Endothelial cell of umbilical vein (primary cell): ENCODE data around the gene PRC1. TPM values are rescaled to one million over a fixed set of nuclear protein-coding genes. Genes with fewer than 3 reads are reported as not detected.

Experiments used
- BruUV-seq: library from RNA; stranded (reverse); fragments of 400-500 nt; replicated peaks from 2 replicates; lab custom pipeline; 2021; lab: Mats Ljungman, UMichigan
- CTCF ChIA-PET: fragments of 300-600, 350-600 bp; sonication (Branson Sonifier 250); formaldehyde crosslinking; loops from one replicate; lab custom pipeline; 2021; ENCODE audit warnings: antibody characterized with exemption, inconsistent platforms; lab: Charles Lee
- POLR2A ChIA-PET: fragments of 300-600, 350-600 bp; sonication (Branson Sonifier 250); formaldehyde crosslinking; loops from one replicate; lab custom pipeline; 2021; ENCODE audit warnings: antibody characterized with exemption, inconsistent platforms; lab: Charles Lee
- DNase-seq: peaks from one replicate; pipeline ENCODE4 v3.0.0-alpha.2; 2011; ENCODE audit warnings: low read depth, low spot score
- FAIRE-seq: peaks from 2 replicates; lab custom pipeline; 2011; peaks lifted over from hg19 to GRCh38; lab: Jason Lieb, UNC
- H2AFZ ChIP-seq: 2 replicates; pipeline ENCODE4 v1.6.0; 2012; ENCODE audit warnings: low read depth, low read length, control low read depth, inconsistent platforms
- H3K27ac ChIP-seq: 2 replicates; pipeline ENCODE4 v1.5.1; 2011; ENCODE audit warnings: low read depth, mild to moderate bottlenecking, control low read depth, low read length, moderate library complexity; ENCODE audit not compliant: insufficient read depth
- H3K27me3 ChIP-seq, 2 experiments: 2 replicates each; pipeline versions ENCODE4 v1.6.0 to v1.6.1; 2011; ENCODE audit warnings: low read length in 2 of 2, mixed read lengths in 1 of 2; ENCODE audit not compliant: control insufficient read depth in 2 of 2, insufficient read depth in 2 of 2
- H3K36me3 ChIP-seq, 2 experiments: 2 replicates in 1 of 2; 3 replicates in 1 of 2; pipeline ENCODE4 v1.5.1; 2011; ENCODE audit warnings: low read length in 2 of 2, mild to moderate bottlenecking in 1 of 2, moderate library complexity in 1 of 2; ENCODE audit not compliant: control insufficient read depth in 2 of 2, insufficient read depth in 2 of 2; ENCODE audit errors: extremely low read depth in 1 of 2
- H3K4me1 ChIP-seq: 3 replicates; pipeline ENCODE4 v1.5.1; 2011; ENCODE audit warnings: mild to moderate bottlenecking, low read length; ENCODE audit not compliant: control insufficient read depth, insufficient read depth; ENCODE audit errors: extremely low read depth
- H3K4me2 ChIP-seq: 2 replicates; pipeline ENCODE4 v1.6.1; 2011; ENCODE audit warnings: low read length, control low read depth, mixed read lengths; ENCODE audit not compliant: insufficient read depth
- H3K4me3 ChIP-seq, 3 experiments: fragments of 200-600 bp in 1 of 3; sonication (generic), shearing (Covaris generic) in 1 of 3; replicated peaks in 1 of 3; 2 replicates each; pipeline ENCODE4 v1.5.1; 2011 to 2016; ENCODE audit warnings: control low read depth in 3 of 3, low read length in 3 of 3, mild to moderate bottlenecking in 2 of 3, inconsistent platforms in 1 of 3, low read depth in 1 of 3, moderate library complexity in 1 of 3; ENCODE audit not compliant: insufficient read depth in 1 of 3
- H3K79me2 ChIP-seq: 2 replicates; pipeline ENCODE4 v1.6.0; 2012; ENCODE audit warnings: low read length, inconsistent platforms; ENCODE audit not compliant: control insufficient read depth, insufficient read depth
- H3K9ac ChIP-seq: replicated peaks from 2 replicates; pipeline ENCODE3; 2011; ENCODE audit warnings: low read length, control low read depth; ENCODE audit not compliant: insufficient read depth; ENCODE audit errors: extremely low read depth
- H3K9me1 ChIP-seq: replicated peaks from 3 replicates; pipeline ENCODE4 v1.6.0; 2011; ENCODE audit warnings: mild to moderate bottlenecking, low read length; ENCODE audit not compliant: control insufficient read depth, insufficient read depth; ENCODE audit errors: extremely low read depth
- H3K9me3 ChIP-seq: replicated peaks from 2 replicates; pipeline ENCODE4 v1.5.1; 2012; ENCODE audit warnings: low read length, inconsistent platforms; ENCODE audit not compliant: control insufficient read depth, insufficient read depth
- H4K20me1 ChIP-seq: replicated peaks from 2 replicates; pipeline ENCODE3; 2011; ENCODE audit warnings: mild to moderate bottlenecking, low read length; ENCODE audit not compliant: control insufficient read depth, insufficient read depth; ENCODE audit errors: extremely low read depth
- CTCF ChIP-seq, 2 donors: IDR thresholded peaks; 1 replicate in 1 of 2; 2 replicates in 1 of 2; pipeline ENCODE4 v1.5.1; 2011; ENCODE audit warnings: low read length in 2 of 2, mild to moderate bottlenecking in 2 of 2, moderate library complexity in 2 of 2, control low read depth in 1 of 2, inconsistent platforms in 1 of 2, low read depth in 1 of 2; ENCODE audit not compliant: insufficient read depth in 1 of 2; ENCODE audit errors: extremely low read depth in 1 of 2
- FOS ChIP-seq: IDR thresholded peaks from 2 replicates; pipeline ENCODE4 v1.6.1; 2011; ENCODE audit warnings: mild to moderate bottlenecking, low read length, moderate library complexity, borderline replicate concordance; ENCODE audit not compliant: insufficient read depth
- MAX ChIP-seq: IDR thresholded peaks from 2 replicates; pipeline ENCODE4 v1.6.1; 2011; ENCODE audit not compliant: insufficient read depth, insufficient read length
- MYC ChIP-seq: IDR thresholded peaks from one replicate; pipeline ENCODE4 v1.6.1; 2011; ENCODE audit warnings: mild to moderate bottlenecking, low read depth, low read length
- POLR2A ChIP-seq: IDR thresholded peaks from 2 replicates; pipeline ENCODE4 v1.6.1; 2012; ENCODE audit warnings: low read depth, mild to moderate bottlenecking, control low read depth, low read length
- dilution Hi-C: fragments of 300-500 bp; cut with MboI; formaldehyde crosslinking; loops from one replicate; pipeline ENCODE4 v1.15.0; 2019; ENCODE audit warnings: low sequenced_read_pairs; ENCODE audit not compliant: extremely low pct_ligation_motif_present
- intact Hi-C: fragments of 100-400 bp; cut with micrococcal nuclease; formaldehyde crosslinking; loops from one replicate; pipeline ENCODE4 v1.10.0; 2022
- polyA plus RNA-seq, 4 experiments: library from polyadenylated mRNA; depleted of rRNA in 3 of 4; stranded (reverse) in 3 of 4; unstranded in 1 of 4; fragments of >200 nt; gene quantifications; 2 replicates each; pipeline versions ENCODE4 v1.2.1 to v1.2.3, GENCODE V29; 2011 to 2012; ENCODE audit warnings: missing spikeins in 1 of 4
- total RNA-seq: library from RNA; stranded (reverse); gene quantifications from 2 replicates; pipeline ENCODE4 v1.2.3, GENCODE V29; 2021

Gene PRC1
- total and polyA plus RNA-seq, 2 donors (not counting 3 experiments of a cell fraction or from before 2014, with no cell fraction given), result 171 to 280 TPM

GRCh38 chr15:90934256-90934948, 59.9 kb downstream of the PRC1 start:
- H4K20me1 ChIP-seq, result no peaks in the 10 kb centered on the region
- H3K36me3 ChIP-seq, result peaks cover 3 to 5% of the 10 kb centered on the region in 2 experiments
- H3K27ac ChIP-seq, result no peak overlapping the region
- dilution Hi-C loops (no loop called here), intact Hi-C loops (loop anchor here (1.0 to 5.0 kb wide), 5 partner anchors 31 to 432 kb away; partner anchors contain the start of genes BLM and MAN2A2)
- no peaks in the 10 kb centered on the region for H3K27me3 ChIP-seq
- peak; percentile 73 for DNase-seq
- peak overlapping the region; percentile 74 for H3K9ac ChIP-seq
- no peaks in the 10 kb centered on the region for H3K9me1 ChIP-seq
- ChIA-PET CTCF (interaction anchor here (1.0 to 8.1 kb wide), 11 partner anchors 9 to 292 kb away, joined by 3 to 66 read pairs (median 7); partner anchors contain the start of genes FES, MAN2A2 and RCCD1), POLR2A (no interaction called here)
- H3K9me3 ChIP-seq, result no peaks in the 10 kb centered on the region
- H3K79me2 ChIP-seq, result peaks cover 17% of the 10 kb centered on the region
- FAIRE-seq, result peak; percentile 93
- H2AFZ ChIP-seq, result peak overlapping the region; percentile 90
- no peak for TF ChIP-seq MYC
- no peak for TF ChIP-seq FOS
- no peak for TF ChIP-seq POLR2A
- peak; percentile 91 to 96 for TF ChIP-seq CTCF (IDR thresholded peaks at IDR 0.05; ENCODE audit: extremely low read depth in 1 of 2, insufficient read depth in 1 of 2, low read depth in 1 of 2, low read length in 2 of 2)
- no peak for TF ChIP-seq MAX
- H3K4me3 ChIP-seq, result peak overlapping the region; percentile 38 to 83 (median 76)
- peak overlapping the region; percentile 69 for H3K4me2 ChIP-seq
- H3K4me1 ChIP-seq, result peaks cover 36% of the 10 kb centered on the region
- no TSS peak for BruUV-seq
